NAMALWA (cell line): ENCODE data around the gene TPX2.
"Not testable (repeated sequence)": the region's sequence is repeated elsewhere in the genome, so short reads cannot be mapped to it uniquely, and the experiment has no call there.

Experiments used
- DNase-seq: peaks from one replicate; pipeline ENCODE4 v3.0.0-alpha.2; 2015; ENCODE audit warnings: low spot score

Gene TPX2

DNA sequence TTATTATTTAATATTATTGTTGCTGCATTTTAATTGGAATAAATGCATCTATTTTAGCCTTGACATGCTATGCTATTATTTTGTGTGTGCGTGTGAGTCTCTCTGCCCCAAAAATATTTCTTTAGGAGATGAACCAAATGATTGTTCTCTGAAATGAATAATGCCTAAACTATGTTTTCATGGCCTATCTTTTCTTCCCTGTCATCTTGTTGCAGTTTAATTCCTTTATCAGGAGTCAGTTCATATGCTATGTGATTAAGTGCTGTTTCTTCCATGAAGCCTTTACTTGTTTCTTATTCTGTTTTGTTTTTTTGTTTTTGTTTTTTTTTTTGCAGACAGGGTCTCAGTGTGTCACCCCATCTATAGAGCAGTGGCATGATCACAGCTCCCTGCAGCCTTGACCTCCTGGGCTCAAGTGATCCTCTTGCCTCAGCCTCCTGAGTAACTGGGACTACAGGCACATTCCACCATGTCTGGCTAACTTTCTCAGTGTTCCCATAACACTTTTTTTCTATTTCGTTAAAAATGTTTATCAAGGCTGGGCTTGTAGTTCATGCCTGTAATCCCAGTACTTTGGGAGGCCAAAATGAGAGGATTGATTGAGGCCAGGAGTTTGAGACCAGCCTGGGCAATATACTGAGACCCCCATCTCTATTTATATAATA lies 25.7 kb downstream of the TPX2 start:
- no peak for DNase-seq

GRCh38 chr20:31767805-31768204 lies 28.7 kb downstream of the TPX2 start:
- no peak for DNase-seq

- no peak for DNase-seq
Observed at GRCh38 chr20:31769681-31770080, 30.6 kb downstream of the TPX2 start.

GRCh38 chr20:31770243-31770642 lies 31.2 kb downstream of the TPX2 start:
- DNase-seq, result no peak

- no peak for DNase-seq
Observed at GRCh38 chr20:31774408-31774807, 35.3 kb downstream of the TPX2 start.

DNA sequence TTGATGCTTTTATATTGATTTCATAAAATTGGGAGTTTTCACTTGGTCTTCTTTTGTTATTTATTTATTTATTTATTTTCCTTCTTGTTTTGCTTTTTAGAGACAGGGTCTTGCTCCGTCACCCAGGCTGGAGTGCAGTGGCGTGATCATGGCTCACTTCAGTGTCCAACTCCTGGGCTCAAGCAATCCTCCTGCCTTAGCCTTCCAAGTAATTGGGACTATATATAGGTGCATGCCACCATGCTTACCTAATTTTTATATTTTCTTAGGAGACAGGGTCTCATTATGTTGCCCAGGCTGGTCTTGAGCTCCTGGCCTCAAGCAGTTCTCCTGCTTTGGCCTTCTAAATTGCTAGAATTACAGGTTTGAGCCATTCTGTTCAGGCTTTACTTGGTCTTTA lies 41.7 kb downstream of the TPX2 start:
- DNase-seq, result no peak

DNA sequence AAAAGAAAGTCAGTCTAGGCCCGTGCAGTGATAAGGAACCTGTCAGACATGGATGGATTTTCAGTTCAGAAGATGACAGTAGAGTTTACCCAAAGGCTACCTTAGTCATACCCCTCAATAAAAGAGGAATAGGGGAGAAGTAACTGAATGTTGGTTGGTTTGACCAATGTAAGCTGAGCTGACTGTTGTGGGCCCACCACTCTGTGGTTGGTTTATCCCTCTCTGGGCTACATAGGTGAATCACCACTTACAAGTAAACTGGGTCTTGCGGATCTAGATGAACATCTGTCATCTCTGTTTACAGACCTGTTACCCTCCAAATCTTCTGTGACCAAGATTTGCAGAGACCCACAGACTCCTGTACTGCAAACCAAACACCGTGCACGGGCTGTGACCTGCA lies 42.9 kb downstream of the TPX2 start:
- no peak for DNase-seq

DNA sequence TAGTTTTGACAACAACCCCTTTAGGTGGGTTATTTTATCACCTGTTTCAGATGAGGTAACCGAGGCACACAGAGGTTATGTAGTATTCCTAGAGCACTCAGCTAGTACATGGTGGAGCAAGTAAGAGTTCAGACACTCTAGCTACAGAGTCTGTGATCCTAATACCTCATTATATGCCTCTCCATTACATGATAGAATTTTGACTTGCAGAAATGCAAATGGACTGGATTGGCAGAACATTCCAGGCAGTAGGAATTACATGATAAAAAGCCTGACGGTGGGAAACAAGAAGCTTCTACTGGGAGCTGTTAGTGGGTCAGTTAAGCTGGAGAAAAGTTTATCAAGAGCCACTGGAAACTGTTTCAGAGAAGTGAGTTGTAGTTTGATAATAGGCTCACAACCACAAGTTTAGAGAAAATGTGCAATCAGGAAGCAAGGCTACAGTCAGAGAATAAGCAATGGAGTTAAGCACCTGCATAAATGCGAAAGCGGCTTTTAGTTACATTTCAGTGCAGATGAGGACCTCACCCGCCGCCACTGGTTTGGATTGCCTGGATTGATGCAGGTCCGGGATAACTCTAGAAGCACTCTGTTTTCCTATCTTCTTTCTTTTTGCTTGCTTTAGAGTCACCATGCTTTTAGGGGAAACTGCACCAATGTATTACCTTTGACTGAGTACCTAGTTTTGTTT lies 45.4 kb downstream of the TPX2 start:
- DNase-seq, result no peak

- DNase-seq, result no peak
Observed at GRCh38 chr20:31785089-31785488, 46.0 kb downstream of the TPX2 start.

DNA sequence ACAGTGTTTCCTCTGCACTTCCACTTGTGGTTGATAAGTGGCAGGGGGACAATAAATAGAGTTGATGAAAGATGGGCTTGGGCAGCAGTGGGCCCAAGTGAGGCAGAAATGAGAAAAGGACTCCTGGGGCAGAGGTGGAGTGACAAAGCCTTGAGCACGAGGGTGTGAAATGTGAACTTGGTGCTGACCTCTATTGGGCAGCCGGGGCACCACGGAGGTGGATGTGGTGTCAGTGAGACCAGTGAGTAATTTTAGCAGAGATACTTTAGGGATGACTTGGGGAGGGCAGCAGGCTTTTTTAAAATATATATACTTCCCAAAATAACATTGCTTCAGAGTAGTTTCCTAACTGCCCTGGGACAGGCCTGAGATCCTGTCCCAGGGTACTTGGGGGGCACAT lies 49.5 kb downstream of the TPX2 start:
- no peak for DNase-seq

- no peak for DNase-seq
Observed at GRCh38 chr20:31790401-31790800, 51.3 kb downstream of the TPX2 start.

DNA sequence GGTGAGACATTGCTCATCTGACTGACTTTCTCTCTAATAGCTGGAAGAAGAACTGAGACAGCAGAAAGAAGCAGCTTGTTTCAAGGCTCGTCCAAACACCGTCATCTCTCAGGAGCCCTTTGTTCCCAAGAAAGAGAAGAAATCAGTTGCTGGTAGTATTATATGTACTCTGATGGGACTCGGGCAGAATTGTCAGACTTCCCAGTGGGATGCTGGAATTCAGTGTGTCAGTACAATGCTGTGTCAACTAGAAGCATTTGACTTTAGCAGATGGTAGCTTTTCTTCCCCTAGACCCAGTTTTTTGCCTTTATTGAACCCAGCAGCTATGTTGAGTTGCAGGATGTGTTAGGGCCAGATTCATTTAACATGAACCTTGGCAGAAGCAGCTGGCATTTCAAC lies 58.3 kb downstream of the TPX2 start:
- no peak for DNase-seq

DNA sequence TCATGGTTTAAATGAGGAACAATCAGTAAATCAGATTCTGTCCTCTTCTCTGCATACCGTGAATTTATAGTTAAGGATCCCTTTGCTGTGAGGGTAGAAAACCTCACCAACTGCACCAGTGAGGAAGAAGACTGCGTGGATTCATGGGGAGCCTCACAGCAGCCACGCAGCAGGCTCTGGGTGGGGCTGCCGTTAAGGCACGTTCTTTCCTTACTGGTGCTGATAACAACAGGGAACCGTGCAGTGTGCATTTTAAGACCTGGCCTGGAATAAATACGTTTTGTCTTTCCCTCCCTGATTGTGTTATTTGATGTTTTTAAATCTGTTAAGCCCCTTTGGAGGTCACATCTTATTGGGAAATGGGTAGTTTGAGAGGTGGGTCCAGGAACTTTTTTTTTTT lies 62.4 kb downstream of the TPX2 start:
- DNase-seq, result no peak

- no peak for DNase-seq
Observed at GRCh38 chr20:31803552-31804291, 64.6 kb downstream of the TPX2 start.

GRCh38 chr20:31806564-31807355 lies 67.7 kb downstream of the TPX2 start:
- DNase-seq, result no peak

DNA sequence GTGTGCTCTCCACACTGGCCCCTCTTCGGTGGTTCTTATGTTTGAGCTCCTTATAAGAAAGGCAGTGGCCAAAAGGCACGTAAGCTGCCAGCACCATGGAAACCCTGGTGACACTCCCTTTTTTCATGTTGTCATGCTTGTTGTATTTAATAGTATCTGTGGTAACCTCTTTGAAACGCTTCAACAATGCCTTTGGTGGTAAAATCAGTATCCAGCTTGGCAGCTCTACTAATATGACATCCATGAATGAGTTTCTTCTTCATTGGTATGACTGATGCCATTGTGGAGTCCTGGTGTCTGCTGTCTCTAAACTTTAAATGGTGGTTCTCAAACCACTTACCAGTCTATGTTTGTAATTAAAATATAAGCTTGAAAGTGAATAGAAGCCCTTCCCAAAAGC lies 69.4 kb downstream of the TPX2 start:
- DNase-seq, result no peak

DNA sequence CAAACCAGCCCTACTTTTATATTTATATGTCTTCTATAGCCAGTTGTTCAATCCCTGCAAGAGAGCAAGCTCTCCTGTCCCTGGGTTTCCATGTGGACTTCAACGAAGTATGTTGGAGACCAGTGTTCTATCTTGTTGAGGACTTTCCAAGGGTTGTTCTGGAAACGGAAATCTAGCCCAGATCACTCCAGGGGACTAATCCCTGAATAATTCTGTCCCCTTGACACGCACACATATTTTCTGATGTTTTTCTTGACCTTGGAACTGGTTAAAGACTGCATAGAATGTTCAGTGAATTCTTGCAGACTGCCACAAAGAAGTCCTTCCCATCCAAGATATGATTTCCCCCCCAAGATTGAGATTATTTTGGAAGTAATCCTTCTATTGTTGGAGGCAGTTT lies 70.6 kb downstream of the TPX2 start:
- DNase-seq, result no peak

- DNase-seq, result no peak
Observed at GRCh38 chr20:31811198-31811597, 72.1 kb downstream of the TPX2 start.

DNA sequence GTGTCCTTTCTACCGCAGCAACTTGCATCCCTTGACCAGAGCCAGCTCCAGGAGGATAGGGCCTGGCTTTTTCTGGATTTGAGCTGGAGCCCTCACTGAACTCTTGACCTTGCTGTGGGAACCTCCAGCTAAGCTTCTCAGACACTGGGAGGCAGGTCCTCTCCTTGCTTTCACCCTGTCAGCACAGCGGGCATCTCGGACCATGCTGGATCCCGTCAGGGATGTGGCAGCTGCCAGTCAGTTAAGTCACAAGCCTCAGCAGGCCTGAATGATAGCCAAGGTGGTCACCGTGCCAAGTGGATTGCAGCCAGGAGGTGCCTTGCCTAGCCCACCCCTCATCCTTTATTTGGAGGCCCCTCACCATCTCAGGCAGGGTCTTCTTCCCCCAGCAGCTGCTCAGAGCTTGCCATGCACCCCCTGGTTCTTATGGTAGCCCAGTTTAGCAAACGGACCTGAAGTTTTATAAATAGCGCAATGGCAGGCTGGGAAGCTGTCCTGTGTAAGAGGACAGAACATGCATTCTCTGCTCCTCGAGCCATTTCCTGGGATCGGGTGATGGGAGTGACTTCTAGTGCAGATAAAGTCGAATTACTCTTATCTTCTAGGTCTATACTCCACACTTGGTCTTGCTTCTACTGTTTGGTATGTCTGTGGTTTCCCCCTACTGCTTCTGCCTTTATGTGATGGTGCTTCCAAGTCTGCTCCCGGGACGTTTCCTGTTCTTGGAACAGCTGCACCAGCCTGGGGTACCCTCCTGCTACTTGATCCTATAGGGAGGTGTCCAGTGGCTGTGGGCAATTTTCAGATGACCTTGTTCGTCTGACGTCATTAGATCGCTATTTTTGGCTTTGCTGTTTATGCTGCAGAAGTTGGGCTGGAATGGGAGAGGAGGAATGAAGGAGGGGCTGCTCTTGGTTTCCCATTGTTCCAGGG lies 73.0 kb downstream of the TPX2 start:
- DNase-seq, result no peak

DNA sequence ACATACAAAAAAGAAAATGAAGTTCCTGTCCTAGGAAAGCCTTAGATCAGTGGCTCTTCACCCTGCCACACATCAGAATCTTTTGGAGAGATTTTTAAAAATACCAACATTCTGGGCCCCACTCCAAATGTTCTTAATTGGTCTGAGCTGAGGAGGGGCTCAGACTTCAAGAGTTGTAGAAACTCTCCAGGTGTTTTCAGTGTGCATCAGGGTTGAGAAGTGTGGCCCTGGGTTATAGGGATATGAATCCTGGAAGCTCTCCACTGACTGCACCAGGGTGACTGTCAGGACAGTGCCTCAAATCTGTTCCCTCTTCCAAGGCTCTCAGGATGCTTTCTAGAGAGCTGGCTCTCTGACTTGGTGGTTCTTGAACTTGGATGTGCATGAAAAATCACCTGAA lies 74.5 kb downstream of the TPX2 start:
- DNase-seq, result no peak

DNA sequence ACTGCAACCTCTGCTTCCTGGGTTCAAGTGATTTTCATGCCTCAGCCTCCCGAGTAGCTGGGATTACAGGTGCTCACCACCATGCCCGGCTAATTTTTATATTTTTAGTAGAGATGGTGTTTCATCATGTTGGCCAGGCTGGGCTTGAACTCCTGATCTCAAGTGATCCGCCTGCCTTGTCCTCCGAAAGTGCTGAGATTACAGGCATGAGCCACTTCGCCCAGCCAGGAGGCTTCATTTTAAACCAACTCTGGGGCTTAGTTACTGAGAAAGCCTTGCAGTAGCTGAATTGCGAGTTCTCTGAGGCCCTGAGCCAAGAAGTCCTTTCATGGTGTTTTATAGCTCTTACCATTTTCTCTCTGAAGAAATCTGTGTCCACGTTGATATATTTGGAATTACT lies 75.1 kb downstream of the TPX2 start:
- not testable (repeated sequence) for DNase-seq
